K562 (cell line): ENCODE measurements around the gene HMG20B. TPM values are rescaled to one million over a fixed set of nuclear protein-coding genes. Genes with fewer than 3 reads are reported as not detected.

Experiments
- ATAC-seq: fragments of 200-7000 bp; cut with Tn5 transposase; 3 replicates; pipeline ENCODE4 v1.9.1; 2020; ENCODE audit warnings: moderate library complexity
- BruUV-seq: library from RNA; stranded (reverse); fragments of 400-500 nt; replicated peaks from 2 replicates; lab custom pipeline; 2021; lab: Mats Ljungman, UMichigan
- CTCF ChIA-PET: fragments of 300-600 bp; formaldehyde crosslinking; extraction: SDS; loops from one replicate; lab custom pipeline; 2021; ENCODE audit warnings: low intra/inter-chr PET ratio; lab: Yijun Ruan, JAX
- POLR2A ChIA-PET: fragments of 300-600, 350-650 bp; sonication (Branson Sonifier 250); formaldehyde crosslinking; extraction: SDS; loops from one replicate; lab custom pipeline; 2021; ENCODE audit warnings: antibody characterized with exemption, inconsistent platforms; lab: Yijun Ruan, JAX
- DNase-seq, 4 experiments: peaks; one replicate each; pipeline versions ENCODE4 v3.0.0 to v3.0.0-alpha.2; 2011 to 2018; ENCODE audit warnings: low spot score in 3 of 4, mixed read lengths in 3 of 4; ENCODE audit errors: extremely low read depth in 1 of 4
- FAIRE-seq: peaks from 2 replicates; lab custom pipeline; 2011; peaks lifted over from hg19 to GRCh38; lab: Jason Lieb, UNC
- H2AFZ ChIP-seq: 2 replicates; pipeline ENCODE4 v1.6.0; 2011; ENCODE audit warnings: low read depth, low read length, control low read depth, inconsistent platforms
- H3K27ac ChIP-seq: fragments of 200-600 bp; 3 replicates; pipeline ENCODE4 v1.8.0; 2011; ENCODE audit warnings: low read depth, mild to moderate bottlenecking, control low read depth, inconsistent platforms, low read length, moderate library complexity, mixed read lengths; ENCODE audit errors: extremely low read depth
- H3K27me3 ChIP-seq, 2 experiments: fragments of 300-600 bp in 1 of 2; 2 replicates in 1 of 2; 3 replicates in 1 of 2; pipeline versions ENCODE4 v1.6.0 to v1.8.0; 2011; ENCODE audit warnings: inconsistent platforms in 2 of 2, low read length in 2 of 2, mild to moderate bottlenecking in 1 of 2, mixed read lengths in 1 of 2, moderate library complexity in 1 of 2; ENCODE audit not compliant: control insufficient read depth in 2 of 2, insufficient read depth in 2 of 2
- H3K36me3 ChIP-seq: fragments of 300-600 bp; 3 replicates; pipeline ENCODE4 v1.8.0; 2011; ENCODE audit warnings: mild to moderate bottlenecking, low read length, inconsistent platforms; ENCODE audit not compliant: control insufficient read depth, insufficient read depth
- H3K4me1 ChIP-seq, 2 experiments: fragments of 200-600 bp in 1 of 2; replicated peaks in 1 of 2; 2 replicates in 1 of 2; 3 replicates in 1 of 2; pipeline versions ENCODE4 v1.5.1 to v1.8.0; 2011; ENCODE audit warnings: inconsistent platforms in 2 of 2, low read length in 2 of 2, mild to moderate bottlenecking in 1 of 2, mixed read lengths in 1 of 2, moderate library complexity in 1 of 2; ENCODE audit not compliant: control insufficient read depth in 2 of 2, insufficient read depth in 2 of 2
- H3K4me2 ChIP-seq: 2 replicates; pipeline ENCODE4 v1.6.1; 2011; ENCODE audit warnings: low read length, control low read depth, inconsistent platforms, mixed read lengths; ENCODE audit not compliant: insufficient read depth
- H3K4me3 ChIP-seq: fragments of 200-600 bp; sonication (generic), shearing (Covaris generic); 2 replicates; pipeline ENCODE4 v1.5.1; 2016; ENCODE audit warnings: control low read depth, inconsistent platforms
- H3K79me2 ChIP-seq: fragments of 200-600 bp; 3 replicates; pipeline ENCODE4 v1.8.0; 2011; ENCODE audit warnings: low read length, inconsistent platforms; ENCODE audit not compliant: control insufficient read depth, insufficient read depth
- H3K9ac ChIP-seq, 2 experiments: 2 replicates each; pipeline versions ENCODE4 v1.6.0 to v1.6.1; 2011; ENCODE audit warnings: low read depth in 2 of 2, low read length in 2 of 2, control low read depth in 1 of 2, inconsistent platforms in 1 of 2, mild to moderate bottlenecking in 1 of 2, mixed read lengths in 1 of 2; ENCODE audit not compliant: insufficient read depth in 1 of 2
- H3K9me1 ChIP-seq: one replicate; pipeline ENCODE4 v1.6.0; 2011; ENCODE audit warnings: inconsistent platforms, mild to moderate bottlenecking, low read length, moderate library complexity; ENCODE audit not compliant: control insufficient read depth, insufficient read depth
- H3K9me3 ChIP-seq: replicated peaks from 2 replicates; pipeline ENCODE4 v1.5.1; 2011; ENCODE audit warnings: low read depth, low read length, inconsistent platforms; ENCODE audit not compliant: control insufficient read depth, insufficient read depth
- H4K20me1 ChIP-seq: replicated peaks from 2 replicates; pipeline ENCODE4 v1.6.1; 2011; ENCODE audit warnings: low read length, inconsistent platforms, mixed read lengths; ENCODE audit not compliant: control insufficient read depth, insufficient read depth
- ARID4B ChIP-seq: sonication (generic); formaldehyde crosslinking; IDR thresholded peaks from 2 replicates; pipeline ENCODE4 v1.8.0; 2022; ENCODE audit warnings: mild to moderate bottlenecking, missing genetic modification reagents
- ATF4 ChIP-seq: fragments of 450-650 bp; formaldehyde crosslinking; IDR thresholded peaks from 2 replicates; pipeline ENCODE4 v1.4.0; 2022; ENCODE audit warnings: mild to moderate bottlenecking, moderate library complexity
- BRF1 ChIP-seq: IDR thresholded peaks from 3 replicates; pipeline ENCODE4 v1.6.1; 2011; ENCODE audit warnings: borderline replicate concordance, mild to moderate bottlenecking; ENCODE audit not compliant: insufficient read length; ENCODE audit errors: extremely low read depth
- EGR1 ChIP-seq: fragments of 450-650 bp; conservative IDR thresholded peaks from 2 replicates; pipeline ENCODE4 v1.6.1; 2017; ENCODE audit warnings: mild to moderate bottlenecking
- HNRNPL ChIP-seq: fragments of 200-400 bp; formaldehyde crosslinking; IDR thresholded peaks from 2 replicates; pipeline ENCODE4 v1.6.1; 2017; ENCODE audit warnings: low read depth, mild to moderate bottlenecking, low read length
- KDM5B ChIP-seq: fragments of 200-600 bp; sonication (generic); IDR thresholded peaks from 2 replicates; pipeline ENCODE4 v1.6.1; 2012; ENCODE audit warnings: low read depth, mild to moderate bottlenecking, moderate library complexity, low read length, control low read depth, inconsistent platforms; ENCODE audit not compliant: insufficient replicate concordance
- MNT ChIP-seq, 2 experiments: fragments of 450-650 bp; conservative IDR thresholded peaks; 2 replicates each; pipeline ENCODE4 v1.6.1; 2017; ENCODE audit warnings: mild to moderate bottlenecking in 2 of 2, moderate library complexity in 2 of 2
- RBFOX2 ChIP-seq: fragments of 200-400 bp; formaldehyde crosslinking; IDR thresholded peaks from 2 replicates; pipeline ENCODE4 v1.6.1; 2017; ENCODE audit warnings: low read depth, mild to moderate bottlenecking, low read length, moderate library complexity
- SAP30 ChIP-seq: fragments of 200-600 bp; sonication (generic); IDR thresholded peaks from 2 replicates; pipeline ENCODE4 v1.6.1; 2012; ENCODE audit warnings: borderline replicate concordance, low read depth, mild to moderate bottlenecking, moderate library complexity, low read length, control low read depth, inconsistent platforms; ENCODE audit not compliant: insufficient read depth, poor library complexity, severe bottlenecking
- SIN3A ChIP-seq, 2 experiments: fragments of 150-350 bp in 1 of 2; IDR thresholded peaks; 2 replicates each; pipeline ENCODE4 v1.6.1; 2011 to 2016; ENCODE audit warnings: borderline replicate concordance in 2 of 2, low read depth in 2 of 2, low read length in 2 of 2, mild to moderate bottlenecking in 2 of 2, moderate library complexity in 2 of 2; ENCODE audit not compliant: control insufficient read depth in 1 of 2
- ZBTB7A ChIP-seq: IDR thresholded peaks from 2 replicates; pipeline ENCODE4 v1.6.1; 2011; ENCODE audit warnings: low read depth, mild to moderate bottlenecking, low read length, moderate library complexity, borderline replicate concordance; ENCODE audit not compliant: control insufficient read depth
- ZEB2 ChIP-seq: fragments of 450-650 bp; IDR thresholded peaks from 2 replicates; pipeline ENCODE4 v1.6.1; 2016
- WGBS: fragments of 100-300 bp; shearing (Covaris generic); methylation state at CpG from one replicate; pipeline ENCODE4 v1.1.6; 2016; ENCODE audit warnings: low coverage, mixed read lengths; ENCODE audit not compliant: insufficient coverage; ENCODE audit errors: missing lambda C conversion rate; 5-methylcytosine and 5-hydroxymethylcytosine counted together
- in situ Hi-C: fragments of 300-500 bp; cut with MboI; formaldehyde crosslinking; loops from 4 replicates; pipeline ENCODE4 v1.15.0; 2018; ENCODE audit warnings: inconsistent platforms, mixed read lengths
- intact Hi-C: fragments of 100-400 bp; cut with micrococcal nuclease; formaldehyde crosslinking; loops from 2 replicates; pipeline ENCODE4 v1.14.2; 2022
- polyA plus RNA-seq, 8 experiments: library from polyadenylated mRNA; depleted of rRNA in 4 of 8; stranded (reverse) in 5 of 8; unstranded in 3 of 8; fragments of >200 nt; fragmentation: Nextera tagmentation in 2 of 8; fragmentation: Illumina TruSeq in 1 of 8; extraction: Ambion mirVana in 2 of 8; extraction: Trizol in 1 of 8; gene quantifications; 2 replicates each; pipeline versions ENCODE4 v1.2.1 to v1.2.3, GENCODE V29; 2011 to 2014; ENCODE audit warnings: inconsistent platforms in 1 of 8, missing spikeins in 1 of 8
- total RNA-seq, 7 experiments: library from RNA; depleted of rRNA in 6 of 7; stranded (reverse); fragments of >200 nt in 6 of 7; fragmentation: Illumina TruSeq in 2 of 7; extraction: Trizol in 2 of 7; gene quantifications; 2 replicates each; pipeline versions ENCODE4 v1.2.1 to v1.2.3, GENCODE V29; 2011 to 2021; ENCODE audit warnings: low replicate concordance in 1 of 7

Gene HMG20B
- total and polyA plus RNA-seq, 9 of the 15 experiments (the other 6 are each of a cell fraction or from before 2014, with no cell fraction given), result 0.35 to 172 (median 38.6) TPM

DNA sequence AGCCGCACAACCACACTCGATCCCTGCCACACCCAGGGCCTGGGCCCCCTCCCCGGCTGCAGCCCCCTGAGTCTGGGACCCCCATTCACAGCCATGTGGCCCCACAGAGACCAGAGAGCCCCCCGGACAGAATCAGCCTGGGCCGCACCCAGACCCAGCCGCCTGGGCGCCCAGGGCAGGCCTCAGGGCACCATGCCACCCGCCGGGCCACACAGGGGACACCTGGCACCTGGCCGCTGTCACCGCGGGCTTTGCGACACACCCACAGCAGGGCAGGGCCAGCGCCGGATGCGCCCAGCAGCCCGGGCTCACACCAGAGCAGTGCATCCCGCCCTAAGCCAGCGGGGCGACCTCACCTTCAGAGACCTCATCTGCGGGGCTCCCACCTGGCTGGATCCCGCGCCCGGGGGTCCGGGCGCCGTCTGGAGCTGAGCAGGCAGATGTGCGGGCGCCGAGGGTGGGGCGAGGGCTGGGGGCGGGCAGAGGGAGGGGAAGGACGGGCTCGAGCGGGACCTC lies 33.5 kb downstream of the HMG20B start:
- H2AFZ ChIP-seq, result peak overlapping the region; percentile 95
- peaks cover 2% of the 10 kb centered on the region for H3K9me1 ChIP-seq
- no peak for FAIRE-seq
- peak; percentile 55 to 72 (median 66) for DNase-seq
- intact Hi-C loops (loop anchor here (10.0 kb wide), 1 partner anchor 61 kb away; no protein-coding TSS in a partner anchor), in situ Hi-C loops (no loop called here)
- H4K20me1 ChIP-seq, result no peaks in the 10 kb centered on the region
- peak overlapping the region; percentile 89 for H3K4me3 ChIP-seq
- no peaks in the 10 kb centered on the region for H3K27me3 ChIP-seq
- H3K79me2 ChIP-seq, result peaks cover 44% of the 10 kb centered on the region
- ChIA-PET CTCF (no interaction called here), POLR2A (interaction anchor here (4.0 kb wide), 1 partner anchor 14 kb away, joined by 29 read pairs; no protein-coding TSS in a partner anchor)
- 0% methylated on average over 26 of the region's 35 CpGs for WGBS
- BruUV-seq, result no TSS peak
- H3K4me1 ChIP-seq, result peaks cover 38 to 82% of the 10 kb centered on the region in 2 experiments
- H3K27ac ChIP-seq, result peak overlapping the region; percentile 98
- H3K4me2 ChIP-seq, result peak overlapping the region; percentile 91
- no peaks in the 10 kb centered on the region; the same call in 1 of the 2 replicates for H3K9me3 ChIP-seq
- ATAC-seq, result peak; percentile 68
- peaks cover 32% of the 10 kb centered on the region; the same call in 1 of the 3 replicates for H3K36me3 ChIP-seq
- H3K9ac ChIP-seq, result peak overlapping the region; percentile 92
- TF ChIP-seq BRF1 (no peak), EGR1 (0 out of 2 replicates have a peak, but pooled peaks have one; percentile 3), RBFOX2 (peak; percentile 38; the same call in 1 of the 2 replicates), HNRNPL (peak; percentile 82), ARID4B (CRISPR knock-in tag) (peak; percentile 61; the same call in 1 of the 2 replicates), ATF4 (CRISPR knock-in tag) (no peak), MNT (conservative IDR thresholded peaks at IDR 0.05) (peak in 1 of 2 experiments; percentile 19; a peak in 1 of 4 replicates), SIN3A (IDR thresholded peaks at IDR 0.05; ENCODE audit: borderline replicate concordance in 2 of 2, control insufficient read depth in 1 of 2, low read depth in 2 of 2, low read length in 2 of 2) (peak in 1 of 2 experiments; percentile 76; a peak in 1 of 4 replicates), KDM5B (peak; percentile 35), ZBTB7A (0 out of 2 replicates have a peak, but pooled peaks have one; percentile 15), SAP30 (peak; percentile 81), ZEB2 (0 out of 2 replicates have a peak, but pooled peaks have one; percentile 32)
